Measurements from ENCODE around the gene GRIK1.

Gene GRIK1

GRCh38 chr21:29827647-29828046 lies 112.1 kb downstream of the GRIK1 start:
- no peak for DNase-seq (ENCODE audit: low read depth, low spot score)

DNA sequence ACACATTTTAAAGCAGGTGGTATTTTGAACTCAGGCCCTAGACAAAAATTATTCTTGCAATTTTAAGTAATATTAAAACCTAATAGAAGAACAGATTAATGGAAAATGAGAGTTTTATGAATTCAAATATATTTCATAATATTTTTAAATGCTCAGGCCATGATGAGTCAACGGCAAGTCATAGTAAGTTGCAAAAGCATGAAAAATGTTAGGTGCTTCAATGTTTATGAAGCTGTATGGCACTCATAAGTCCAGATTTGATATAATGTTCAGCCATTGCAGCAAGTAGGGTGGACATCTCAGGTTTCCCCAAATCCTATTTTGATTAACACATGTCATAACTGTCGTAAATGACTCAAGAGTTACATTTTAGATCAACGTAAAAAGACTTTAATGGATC lies 112.6 kb downstream of the GRIK1 start:
- DNase-seq (ENCODE audit: low read depth, low spot score): no peak

DNA sequence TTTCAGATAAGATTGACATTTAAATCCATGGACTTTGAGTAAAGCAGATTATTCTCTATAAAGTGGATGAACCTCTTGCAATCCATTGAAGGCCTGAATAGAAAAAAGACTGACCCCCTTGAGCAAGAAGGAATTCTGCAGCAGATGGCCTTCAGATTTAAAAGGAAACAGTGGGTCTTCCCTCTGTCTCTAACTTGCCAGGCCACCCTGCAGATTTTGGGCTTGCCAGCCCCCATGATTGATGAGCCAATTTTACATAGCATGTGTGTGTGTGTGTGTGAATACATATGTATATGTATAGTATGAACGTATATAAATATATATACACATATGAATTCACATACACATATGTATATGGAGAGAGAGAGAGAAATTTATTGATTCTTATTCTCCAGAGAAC lies 113.4 kb downstream of the GRIK1 start:
- DNase-seq (ENCODE audit: low read depth, low spot score): no peak

DNA sequence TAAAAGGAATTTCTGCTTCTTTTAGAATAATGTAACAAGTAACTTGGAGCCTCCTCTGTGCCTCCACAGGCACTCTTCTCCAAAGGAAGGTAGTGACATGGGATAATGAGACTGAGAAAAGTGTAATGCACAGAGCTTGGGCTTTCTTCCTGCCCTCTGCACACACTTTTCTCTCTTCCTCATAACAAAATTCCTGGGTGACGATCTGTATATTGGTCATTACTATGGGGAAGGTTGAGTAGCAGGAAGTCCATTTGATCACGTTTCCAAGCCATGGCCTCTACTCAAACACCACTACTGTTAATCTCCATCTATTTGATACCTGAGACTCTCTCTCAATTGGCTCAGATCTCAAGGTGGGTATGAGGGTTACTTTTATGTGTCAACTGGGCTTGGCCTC lies 113.9 kb downstream of the GRIK1 start:
- no peak for DNase-seq (ENCODE audit: low read depth, low spot score)

DNA sequence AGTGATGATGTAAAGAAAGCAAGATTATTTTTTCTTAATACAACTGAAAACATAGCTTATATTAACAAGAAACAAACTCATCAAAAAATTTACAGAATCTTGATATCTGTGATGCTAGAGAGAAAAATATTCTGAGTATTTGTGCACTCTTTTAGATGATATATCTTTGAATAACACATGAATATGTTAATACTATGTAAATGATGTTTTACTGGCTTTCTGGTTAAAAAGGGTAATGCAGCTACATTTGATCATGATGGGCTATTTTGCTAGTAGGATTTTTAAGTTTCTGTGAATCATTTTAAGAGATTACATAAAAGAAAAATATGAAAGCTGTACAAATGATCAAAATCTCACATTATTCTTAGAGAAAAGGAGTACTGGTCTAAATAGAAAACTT lies 114.5 kb downstream of the GRIK1 start:
- no peak for DNase-seq (ENCODE audit: low read depth, low spot score)

DNA sequence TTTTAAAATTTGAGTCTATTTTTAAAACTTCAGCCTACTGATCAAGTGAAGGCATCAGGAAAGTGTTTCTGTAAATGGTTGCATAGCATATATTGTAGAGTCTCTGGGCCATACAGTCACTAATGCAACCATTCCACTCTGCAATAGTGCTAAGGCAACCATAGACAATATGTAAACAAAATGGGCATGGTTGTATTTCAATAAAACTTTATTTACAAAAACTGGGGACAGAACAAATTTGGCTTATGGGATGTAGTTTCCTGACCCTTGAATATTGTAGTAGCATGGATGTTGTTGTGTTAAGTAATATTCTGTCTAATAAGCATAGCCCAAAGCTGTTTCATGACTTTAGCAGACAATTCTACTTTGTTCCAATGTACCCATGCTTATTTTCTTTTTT lies 117.7 kb downstream of the GRIK1 start:
- no peak for DNase-seq (ENCODE audit: low read depth, low spot score)

DNA sequence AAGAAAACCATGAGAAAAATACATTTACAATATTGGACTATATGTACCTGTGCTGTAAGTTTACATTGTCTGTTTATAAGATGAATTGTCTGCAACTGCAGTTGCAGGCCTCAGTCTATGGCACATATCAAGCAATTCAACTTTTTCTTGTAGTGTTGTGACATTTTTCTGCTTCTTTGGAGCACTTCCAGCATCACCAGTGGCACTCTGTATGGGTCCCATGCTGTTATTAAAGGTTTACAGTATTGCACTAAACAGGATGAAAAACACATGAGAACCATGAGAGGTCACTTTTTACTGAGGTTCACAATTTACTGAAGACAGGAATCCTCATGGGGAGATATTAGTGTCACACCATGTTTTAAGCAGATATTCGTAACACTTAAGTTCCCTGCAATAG lies 118.6 kb downstream of the GRIK1 start:
- no peak for DNase-seq (ENCODE audit: low read depth, low spot score)

GRCh38 chr21:29819675-29820326 lies 120.0 kb downstream of the GRIK1 start:
- DNase-seq (ENCODE audit: low read depth, low spot score): no peak

DNA sequence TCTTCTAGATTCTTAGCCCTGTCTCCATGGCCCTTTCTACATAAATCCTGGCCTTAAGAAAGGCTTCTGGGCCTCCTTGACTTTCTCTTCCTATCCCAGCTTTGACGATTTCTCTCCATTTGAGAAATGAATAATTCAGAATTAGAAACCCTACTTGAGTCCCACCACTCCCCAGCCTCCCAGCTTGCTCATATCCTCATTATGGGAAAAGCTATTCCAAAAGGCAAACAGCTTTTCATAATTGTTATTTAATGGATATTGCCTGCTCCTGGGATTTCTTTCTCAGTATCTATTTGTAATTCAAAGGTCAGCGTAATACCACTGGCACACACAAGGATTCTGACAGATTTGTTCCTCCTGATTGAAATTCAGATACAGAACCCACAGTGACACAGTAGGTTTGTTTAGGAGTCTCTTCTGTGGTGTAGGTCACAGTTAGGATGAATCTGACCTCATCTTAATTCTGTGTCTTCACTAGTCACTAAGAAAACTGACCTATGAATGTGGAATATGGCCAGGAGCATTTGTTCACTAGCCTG lies 121.3 kb downstream of the GRIK1 start:
- no peak for DNase-seq (ENCODE audit: low read depth, low spot score)

DNA sequence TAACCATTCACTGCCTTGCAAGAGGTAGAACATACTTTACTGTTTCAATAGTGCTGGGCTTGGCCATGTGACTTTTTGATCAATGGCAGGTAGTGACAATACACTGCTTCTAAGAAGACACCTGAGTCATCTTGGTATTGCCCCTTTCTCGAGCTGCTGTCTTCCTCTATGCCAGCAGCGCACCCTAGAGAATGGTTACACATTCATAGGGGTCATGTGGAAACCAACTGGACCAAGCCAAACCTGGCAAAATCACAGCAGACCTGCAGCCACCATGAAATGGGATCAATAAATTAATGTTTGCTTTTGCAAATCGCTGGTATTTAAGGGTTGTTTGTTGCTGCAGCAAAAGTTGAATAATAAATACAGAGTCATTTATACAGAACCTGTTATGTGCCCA lies 122.3 kb downstream of the GRIK1 start:
- no peak for DNase-seq (ENCODE audit: low read depth, low spot score)

- DNase-seq (ENCODE audit: low read depth, low spot score): no peak
Measured at GRCh38 chr21:29812947-29813346, 126.8 kb downstream of the GRIK1 start.

- no peak for DNase-seq (ENCODE audit: low read depth, low spot score)
Measured at GRCh38 chr21:29810871-29811270, 128.9 kb downstream of the GRIK1 start.

- no peak for DNase-seq (ENCODE audit: low read depth, low spot score)
Measured at GRCh38 chr21:29808153-29808552, 131.6 kb downstream of the GRIK1 start.

DNA sequence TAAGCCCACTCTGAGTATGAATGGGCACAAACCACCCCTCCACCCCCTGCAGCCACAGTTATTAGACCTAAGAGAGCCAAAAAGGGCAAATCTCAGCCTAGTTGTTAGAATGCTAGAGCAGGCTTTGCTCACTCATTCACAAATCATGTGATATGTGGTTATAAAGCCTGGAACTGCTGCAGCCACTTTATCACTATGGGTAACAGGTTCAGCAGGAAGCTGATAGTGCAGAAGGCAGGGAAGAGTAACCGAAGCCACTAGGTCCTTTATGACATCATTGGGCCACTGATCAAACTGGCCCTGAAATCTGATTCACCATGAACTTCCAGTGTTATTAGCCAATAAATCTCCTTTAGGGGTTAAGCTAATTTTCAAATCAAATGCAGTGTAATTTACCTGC lies 134.7 kb downstream of the GRIK1 start:
- DNase-seq (ENCODE audit: low read depth, low spot score): no peak

DNA sequence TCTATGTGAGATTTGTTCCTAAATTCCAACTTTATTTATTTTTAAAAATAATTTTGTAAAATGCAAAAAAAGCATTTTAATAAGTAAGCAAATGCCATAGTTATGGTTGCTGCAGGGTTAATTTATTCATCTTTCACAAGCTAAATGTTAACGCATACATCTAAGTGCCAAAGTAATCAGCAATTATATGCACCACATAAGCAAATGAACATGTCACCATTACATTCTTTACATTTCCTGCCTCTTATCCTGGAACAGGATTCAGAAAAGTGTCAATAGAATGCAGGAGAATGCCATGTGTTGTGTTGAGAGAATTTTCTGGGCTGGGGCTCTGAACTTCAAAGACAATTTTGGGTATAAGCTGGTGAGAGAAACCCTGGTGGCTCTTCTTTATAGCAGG lies 136.6 kb downstream of the GRIK1 start:
- no peak for DNase-seq (ENCODE audit: low read depth, low spot score)

DNA sequence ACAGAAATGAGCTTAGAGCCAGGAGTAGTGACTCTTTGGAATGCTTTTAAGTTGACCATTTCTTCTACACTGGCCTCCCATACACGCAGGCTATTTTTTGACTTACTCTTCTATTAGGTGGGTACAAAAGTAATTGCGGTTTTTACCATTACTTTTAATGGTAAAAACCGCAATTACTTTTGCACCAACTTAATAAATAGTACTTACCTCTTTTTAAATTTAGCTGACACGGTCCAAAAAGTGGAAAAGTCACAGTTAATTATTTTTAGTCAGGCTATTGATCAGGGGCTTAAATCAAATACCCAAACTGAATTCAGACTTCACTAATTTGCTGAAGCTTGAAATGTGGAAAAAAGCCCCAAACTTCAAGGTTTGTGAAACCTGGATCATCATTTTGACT lies 138.7 kb downstream of the GRIK1 start:
- DNase-seq (ENCODE audit: low read depth, low spot score): no peak

GRCh38 chr21:29800056-29800455 lies 139.7 kb downstream of the GRIK1 start:
- DNase-seq (ENCODE audit: low read depth, low spot score): no peak

DNA sequence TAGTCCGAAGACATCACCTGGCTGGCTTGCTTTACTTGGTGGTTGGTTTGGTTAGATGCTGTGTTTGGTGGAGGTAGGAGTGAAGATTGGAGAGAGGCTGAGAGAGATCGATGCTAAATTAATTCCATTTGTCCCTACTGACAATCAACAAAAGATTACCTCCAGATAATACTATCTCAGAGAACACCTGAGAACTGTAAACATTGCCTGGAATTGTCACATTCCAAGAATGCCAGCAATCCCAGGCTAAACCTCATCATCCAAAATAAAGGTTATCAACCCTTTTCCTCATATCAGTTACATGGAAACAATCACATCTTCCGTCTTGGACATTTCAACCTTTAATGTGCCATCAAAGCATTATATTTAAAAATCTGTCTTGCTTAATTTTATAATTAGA lies 141.0 kb downstream of the GRIK1 start:
- DNase-seq (ENCODE audit: low read depth, low spot score): no peak

GRCh38 chr21:29797155-29797554 lies 142.6 kb downstream of the GRIK1 start:
- no peak for DNase-seq (ENCODE audit: low read depth, low spot score)

- no peak for DNase-seq (ENCODE audit: low read depth, low spot score)
Measured at GRCh38 chr21:29793712-29794111, 146.1 kb downstream of the GRIK1 start.

DNA sequence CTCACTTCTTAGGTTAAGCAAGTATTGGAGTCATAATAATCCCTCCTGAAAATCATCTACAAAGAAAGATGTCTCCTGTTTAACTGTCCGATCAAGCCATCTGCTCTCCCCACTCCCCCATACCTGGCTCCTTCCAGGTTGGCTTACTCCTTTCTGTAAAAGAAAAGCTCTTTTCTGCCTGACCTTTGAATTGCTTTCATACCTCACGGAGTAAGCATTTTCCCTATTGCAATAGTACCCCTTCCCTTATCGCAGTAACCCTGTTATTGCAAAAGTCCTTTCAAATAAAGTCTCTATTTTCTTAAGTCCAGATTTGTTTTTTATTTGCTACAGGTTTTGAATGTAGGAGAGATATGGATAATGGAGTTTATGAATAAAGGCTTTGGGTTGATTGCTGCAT lies 150.4 kb downstream of the GRIK1 start:
- no peak for DNase-seq (ENCODE audit: low read depth, low spot score)

DNA sequence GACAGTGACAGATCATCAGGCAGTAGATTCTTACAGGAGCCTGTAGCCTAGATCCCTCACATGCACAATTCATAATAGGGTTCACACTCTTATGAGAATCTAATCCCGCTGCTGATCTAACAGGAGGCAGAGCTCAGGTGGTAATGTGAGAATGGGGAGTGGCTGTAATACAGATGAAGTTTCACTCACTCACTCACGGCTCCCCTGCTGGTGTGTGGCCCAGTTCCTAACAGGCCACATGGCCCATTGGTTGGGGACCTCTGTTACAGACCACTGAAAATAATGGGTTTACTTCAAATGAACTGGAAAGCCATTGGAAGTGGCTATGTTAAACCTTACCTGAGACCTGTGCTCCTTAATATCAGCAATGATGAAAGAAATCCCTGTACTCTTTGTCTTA lies 151.0 kb downstream of the GRIK1 start:
- DNase-seq (ENCODE audit: low read depth, low spot score): no peak

GRCh38 chr21:29787361-29787909 lies 152.4 kb downstream of the GRIK1 start:
- DNase-seq (ENCODE audit: low read depth, low spot score): no peak
